H1 (cell line): Measurements from ENCODE around the gene DNAJC27. TPM values are rescaled to one million over a fixed set of nuclear protein-coding genes. Genes with fewer than 3 reads are reported as not detected.

Experiments used
- CBX8 ChIP-seq: fragments of 300-800, 300-1000 bp; sonication (generic); IDR thresholded peaks from 2 replicates; pipeline ENCODE4 v1.7.1; 2016; ENCODE audit warnings: low read depth, low read length, borderline replicate concordance
- CHD1 ChIP-seq: IDR thresholded peaks from 2 replicates; pipeline ENCODE4 v1.6.1; 2012; ENCODE audit warnings: low read depth, low read length, improper control_type of control experiment
- PHF8 ChIP-seq: fragments of 200-600 bp; sonication (generic); conservative IDR thresholded peaks from 2 replicates; pipeline ENCODE4 v1.7.1; 2012; ENCODE audit warnings: low read depth, mild to moderate bottlenecking, inconsistent platforms, low read length, moderate library complexity
- POLR2AphosphoS5 ChIP-seq: IDR thresholded peaks from 2 replicates; pipeline ENCODE4 v1.6.1; 2011; ENCODE audit warnings: low read depth, low read length
- SAP30 ChIP-seq: fragments of 300-600 bp; sonication (generic); IDR thresholded peaks from 2 replicates; pipeline ENCODE4 v1.7.1; 2012; ENCODE audit warnings: low read length, moderate library complexity, mild to moderate bottlenecking, inconsistent platforms; ENCODE audit not compliant: insufficient read depth, insufficient replicate concordance
- YY1 ChIP-seq: IDR thresholded peaks from 2 replicates; pipeline ENCODE4 v1.6.1; 2011; ENCODE audit warnings: low read depth, mild to moderate bottlenecking, low read length
- polyA plus RNA-seq, 7 experiments: library from polyadenylated mRNA; depleted of rRNA in 3 of 7; stranded (reverse) in 5 of 7; unstranded in 2 of 7; fragments of >200 nt in 5 of 7; fragments of 200-250 nt in 2 of 7; gene quantifications; 1 replicate in 5 of 7; 2 replicates in 1 of 7; 4 replicates in 1 of 7; pipeline versions ENCODE4 v1.2.1 to v1.2.3, GENCODE V29; 2011 to 2013; ENCODE audit warnings: missing spikeins in 2 of 7, mixed read lengths in 2 of 7
- total RNA-seq: library from RNA; stranded (reverse); fragmentation: NEBNext Ultra II Directional; extraction: Animal tissue kit (Norgen Biotek cat#: 25700); gene quantifications from 2 replicates; pipeline ENCODE4 v1.2.1, GENCODE V29; 2021
- TF ChIP-seq, protein P1 (sequence below): fragments of 300-600 bp; sonication (generic); IDR thresholded peaks from 2 replicates; pipeline ENCODE4 v1.7.1; 2012; ENCODE audit warnings: low read length, moderate library complexity, mild to moderate bottlenecking, inconsistent platforms; ENCODE audit not compliant: insufficient replicate concordance
- TF ChIP-seq, protein P2 (sequence below): IDR thresholded peaks from 2 replicates; pipeline ENCODE4 v1.6.1; 2011; ENCODE audit warnings: low read depth, mild to moderate bottlenecking, low read length; ENCODE audit not compliant: insufficient read depth

Gene DNAJC27
- total and polyA plus RNA-seq, 2 of the 8 experiments (the other 6 are each of a cell fraction or from before 2014, with no cell fraction given) = 1.4 to 4.5 TPM

DNA sequence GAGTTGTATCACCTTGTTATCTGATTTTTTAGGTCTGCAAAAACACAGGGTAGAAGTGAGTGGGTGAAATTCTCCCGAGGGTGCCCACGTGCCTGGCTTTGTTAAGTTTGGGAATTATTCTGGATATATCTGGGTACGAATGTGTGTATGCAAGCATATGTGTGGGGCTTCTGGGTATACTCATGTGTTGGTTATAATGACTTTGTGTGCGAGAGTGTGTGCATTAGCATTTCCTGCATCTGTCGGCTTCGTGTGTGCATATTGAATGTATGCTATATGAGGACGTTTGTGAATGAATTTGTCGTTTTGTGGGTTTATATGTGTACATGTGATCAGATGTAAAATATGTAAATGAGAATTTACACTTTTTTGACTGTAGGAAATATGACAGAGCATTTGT, 13.8 kb upstream of the DNAJC27 start (continued):
- TF ChIP-seq, protein P1, sequence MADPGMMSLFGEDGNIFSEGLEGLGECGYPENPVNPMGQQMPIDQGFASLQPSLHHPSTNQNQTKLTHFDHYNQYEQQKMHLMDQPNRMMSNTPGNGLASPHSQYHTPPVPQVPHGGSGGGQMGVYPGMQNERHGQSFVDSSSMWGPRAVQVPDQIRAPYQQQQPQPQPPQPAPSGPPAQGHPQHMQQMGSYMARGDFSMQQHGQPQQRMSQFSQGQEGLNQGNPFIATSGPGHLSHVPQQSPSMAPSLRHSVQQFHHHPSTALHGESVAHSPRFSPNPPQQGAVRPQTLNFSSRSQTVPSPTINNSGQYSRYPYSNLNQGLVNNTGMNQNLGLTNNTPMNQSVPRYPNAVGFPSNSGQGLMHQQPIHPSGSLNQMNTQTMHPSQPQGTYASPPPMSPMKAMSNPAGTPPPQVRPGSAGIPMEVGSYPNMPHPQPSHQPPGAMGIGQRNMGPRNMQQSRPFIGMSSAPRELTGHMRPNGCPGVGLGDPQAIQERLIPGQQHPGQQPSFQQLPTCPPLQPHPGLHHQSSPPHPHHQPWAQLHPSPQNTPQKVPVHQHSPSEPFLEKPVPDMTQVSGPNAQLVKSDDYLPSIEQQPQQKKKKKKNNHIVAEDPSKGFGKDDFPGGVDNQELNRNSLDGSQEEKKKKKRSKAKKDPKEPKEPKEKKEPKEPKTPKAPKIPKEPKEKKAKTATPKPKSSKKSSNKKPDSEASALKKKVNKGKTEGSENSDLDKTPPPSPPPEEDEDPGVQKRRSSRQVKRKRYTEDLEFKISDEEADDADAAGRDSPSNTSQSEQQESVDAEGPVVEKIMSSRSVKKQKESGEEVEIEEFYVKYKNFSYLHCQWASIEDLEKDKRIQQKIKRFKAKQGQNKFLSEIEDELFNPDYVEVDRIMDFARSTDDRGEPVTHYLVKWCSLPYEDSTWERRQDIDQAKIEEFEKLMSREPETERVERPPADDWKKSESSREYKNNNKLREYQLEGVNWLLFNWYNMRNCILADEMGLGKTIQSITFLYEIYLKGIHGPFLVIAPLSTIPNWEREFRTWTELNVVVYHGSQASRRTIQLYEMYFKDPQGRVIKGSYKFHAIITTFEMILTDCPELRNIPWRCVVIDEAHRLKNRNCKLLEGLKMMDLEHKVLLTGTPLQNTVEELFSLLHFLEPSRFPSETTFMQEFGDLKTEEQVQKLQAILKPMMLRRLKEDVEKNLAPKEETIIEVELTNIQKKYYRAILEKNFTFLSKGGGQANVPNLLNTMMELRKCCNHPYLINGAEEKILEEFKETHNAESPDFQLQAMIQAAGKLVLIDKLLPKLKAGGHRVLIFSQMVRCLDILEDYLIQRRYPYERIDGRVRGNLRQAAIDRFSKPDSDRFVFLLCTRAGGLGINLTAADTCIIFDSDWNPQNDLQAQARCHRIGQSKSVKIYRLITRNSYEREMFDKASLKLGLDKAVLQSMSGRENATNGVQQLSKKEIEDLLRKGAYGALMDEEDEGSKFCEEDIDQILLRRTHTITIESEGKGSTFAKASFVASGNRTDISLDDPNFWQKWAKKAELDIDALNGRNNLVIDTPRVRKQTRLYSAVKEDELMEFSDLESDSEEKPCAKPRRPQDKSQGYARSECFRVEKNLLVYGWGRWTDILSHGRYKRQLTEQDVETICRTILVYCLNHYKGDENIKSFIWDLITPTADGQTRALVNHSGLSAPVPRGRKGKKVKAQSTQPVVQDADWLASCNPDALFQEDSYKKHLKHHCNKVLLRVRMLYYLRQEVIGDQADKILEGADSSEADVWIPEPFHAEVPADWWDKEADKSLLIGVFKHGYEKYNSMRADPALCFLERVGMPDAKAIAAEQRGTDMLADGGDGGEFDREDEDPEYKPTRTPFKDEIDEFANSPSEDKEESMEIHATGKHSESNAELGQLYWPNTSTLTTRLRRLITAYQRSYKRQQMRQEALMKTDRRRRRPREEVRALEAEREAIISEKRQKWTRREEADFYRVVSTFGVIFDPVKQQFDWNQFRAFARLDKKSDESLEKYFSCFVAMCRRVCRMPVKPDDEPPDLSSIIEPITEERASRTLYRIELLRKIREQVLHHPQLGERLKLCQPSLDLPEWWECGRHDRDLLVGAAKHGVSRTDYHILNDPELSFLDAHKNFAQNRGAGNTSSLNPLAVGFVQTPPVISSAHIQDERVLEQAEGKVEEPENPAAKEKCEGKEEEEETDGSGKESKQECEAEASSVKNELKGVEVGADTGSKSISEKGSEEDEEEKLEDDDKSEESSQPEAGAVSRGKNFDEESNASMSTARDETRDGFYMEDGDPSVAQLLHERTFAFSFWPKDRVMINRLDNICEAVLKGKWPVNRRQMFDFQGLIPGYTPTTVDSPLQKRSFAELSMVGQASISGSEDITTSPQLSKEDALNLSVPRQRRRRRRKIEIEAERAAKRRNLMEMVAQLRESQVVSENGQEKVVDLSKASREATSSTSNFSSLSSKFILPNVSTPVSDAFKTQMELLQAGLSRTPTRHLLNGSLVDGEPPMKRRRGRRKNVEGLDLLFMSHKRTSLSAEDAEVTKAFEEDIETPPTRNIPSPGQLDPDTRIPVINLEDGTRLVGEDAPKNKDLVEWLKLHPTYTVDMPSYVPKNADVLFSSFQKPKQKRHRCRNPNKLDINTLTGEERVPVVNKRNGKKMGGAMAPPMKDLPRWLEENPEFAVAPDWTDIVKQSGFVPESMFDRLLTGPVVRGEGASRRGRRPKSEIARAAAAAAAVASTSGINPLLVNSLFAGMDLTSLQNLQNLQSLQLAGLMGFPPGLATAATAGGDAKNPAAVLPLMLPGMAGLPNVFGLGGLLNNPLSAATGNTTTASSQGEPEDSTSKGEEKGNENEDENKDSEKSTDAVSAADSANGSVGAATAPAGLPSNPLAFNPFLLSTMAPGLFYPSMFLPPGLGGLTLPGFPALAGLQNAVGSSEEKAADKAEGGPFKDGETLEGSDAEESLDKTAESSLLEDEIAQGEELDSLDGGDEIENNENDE = no peak
- TF ChIP-seq YY1 (no peak), CBX8 (no peak), PHF8 (no peak), CHD1 (no peak), POLR2AphosphoS5 (no peak), SAP30 (no peak)
- TF ChIP-seq, protein P2, sequence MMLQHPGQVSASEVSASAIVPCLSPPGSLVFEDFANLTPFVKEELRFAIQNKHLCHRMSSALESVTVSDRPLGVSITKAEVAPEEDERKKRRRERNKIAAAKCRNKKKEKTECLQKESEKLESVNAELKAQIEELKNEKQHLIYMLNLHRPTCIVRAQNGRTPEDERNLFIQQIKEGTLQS = no peak
